ENCODE data around the gene FGD4.

The FGD4 gene

GRCh38 chr12:32612658-32613614, 213.6 kb downstream of the FGD4 start:
- DNase-seq = no peak

- DNase-seq = no peak
Measured at GRCh38 chr12:32615441-32615840, 216.1 kb downstream of the FGD4 start.

DNA sequence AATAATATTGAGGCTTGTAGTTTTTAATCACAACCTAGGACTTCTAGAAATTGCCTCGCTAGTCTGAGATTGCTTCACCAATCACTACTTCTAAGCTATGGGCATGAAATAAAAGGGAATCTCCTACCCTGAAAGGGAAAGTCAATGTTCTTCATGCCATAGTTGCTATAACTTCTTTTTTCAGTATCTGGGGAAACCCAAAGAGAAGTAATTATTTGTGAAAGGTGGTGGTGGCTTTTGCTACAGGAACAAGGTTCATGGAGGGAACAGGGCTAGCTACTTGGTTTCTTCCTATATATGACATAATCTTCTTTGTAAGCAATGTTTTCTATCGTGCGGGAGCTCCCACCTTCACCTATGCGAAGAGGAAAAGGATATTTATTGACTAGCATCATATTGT, 218.2 kb downstream of the FGD4 start:
- no peak for DNase-seq

DNA sequence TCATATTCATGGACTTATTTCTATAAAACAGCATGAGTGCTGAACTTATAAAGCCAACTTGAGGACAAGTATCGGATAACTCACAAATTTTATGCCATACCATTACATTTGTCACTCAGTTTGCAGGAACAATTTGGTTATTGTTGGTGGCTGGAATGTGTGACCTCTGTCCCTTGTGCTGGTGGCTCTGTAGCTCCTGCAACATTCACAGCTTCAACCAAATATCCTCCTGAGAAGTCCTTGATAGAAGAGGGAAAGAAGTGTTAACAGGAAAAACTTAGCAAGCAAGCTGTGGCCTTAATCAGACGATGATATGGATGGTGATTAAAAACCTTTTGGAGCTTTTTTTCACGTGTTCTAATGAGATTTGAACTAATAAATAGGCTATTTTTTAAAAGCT, 218.8 kb downstream of the FGD4 start:
- no peak for DNase-seq

GRCh38 chr12:32627976-32628375, 228.6 kb downstream of the FGD4 start:
- no peak for DNase-seq

GRCh38 chr12:32641287-32641901, 242.0 kb downstream of the FGD4 start:
- DNase-seq = no peak

DNA sequence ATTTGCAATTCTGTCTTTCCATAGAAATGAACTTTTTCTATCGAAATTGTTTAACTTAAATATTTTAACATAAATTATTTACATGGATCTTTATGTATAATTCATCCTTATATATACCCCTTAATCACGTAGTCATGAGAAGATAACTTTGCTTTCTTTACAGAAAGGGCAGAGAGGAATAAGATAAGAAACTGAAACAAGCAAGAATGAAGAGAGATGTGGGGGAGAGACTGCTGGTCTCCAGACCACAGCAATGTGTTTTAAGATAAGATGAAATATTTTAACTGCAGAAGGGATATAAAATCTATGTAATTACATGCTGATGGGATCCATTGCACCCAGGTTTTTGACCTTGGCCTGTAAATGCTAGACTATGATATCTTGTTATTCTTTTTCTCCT, 245.1 kb downstream of the FGD4 start:
- DNase-seq = no peak

- DNase-seq = no peak
Measured at GRCh38 chr12:32647275-32647674, 247.9 kb downstream of the FGD4 start.

- no peak for DNase-seq
Measured at GRCh38 chr12:32650508-32650907, 251.2 kb downstream of the FGD4 start.

GRCh38 chr12:32651151-32651955, 252.0 kb downstream of the FGD4 start:
- DNase-seq = no peak

DNA sequence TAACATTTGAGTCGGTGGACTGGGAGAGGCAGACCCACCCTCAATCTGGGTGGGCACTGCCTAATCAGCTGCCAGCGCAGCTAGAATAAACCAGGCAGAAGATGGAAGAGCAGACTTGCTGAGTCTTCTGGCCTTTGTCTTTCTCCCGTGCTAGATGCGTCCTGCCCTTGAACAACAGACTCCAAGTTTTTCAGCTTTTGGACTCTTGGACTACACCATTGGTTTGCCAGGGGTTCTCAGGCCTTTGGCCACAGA, 252.5 kb downstream of the FGD4 start:
- no peak for DNase-seq

DNA sequence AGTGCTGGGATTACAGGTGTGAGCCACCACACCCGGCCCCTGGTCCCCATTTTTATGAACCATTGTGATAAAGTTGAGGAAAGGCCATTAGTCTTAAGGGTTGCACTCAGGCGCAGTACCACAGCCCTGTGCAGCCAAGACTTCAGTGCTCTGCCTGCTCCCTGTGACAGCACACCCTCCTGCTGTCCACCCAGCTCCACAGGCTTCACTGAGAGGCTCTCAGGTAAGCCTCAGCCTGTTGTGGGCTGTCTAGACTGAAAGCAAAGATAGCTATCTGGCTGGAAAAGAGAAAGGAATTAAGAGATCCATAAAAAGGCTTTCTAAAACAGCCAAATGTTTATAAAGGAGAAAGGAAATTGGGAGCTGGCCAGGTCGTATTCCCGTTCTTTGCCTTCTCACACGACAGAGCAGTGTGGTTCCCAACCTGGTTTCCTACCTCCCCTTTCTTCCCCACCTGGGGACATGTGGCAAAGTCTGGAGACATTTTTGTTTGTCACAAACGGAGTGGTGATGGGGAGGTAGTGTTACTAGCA, 260.6 kb downstream of the FGD4 start:
- no peak for DNase-seq

- no peak for DNase-seq
Measured at GRCh38 chr12:32661706-32662105, 262.3 kb downstream of the FGD4 start.

- no peak for DNase-seq
Measured at GRCh38 chr12:32662665-32663064, 263.3 kb downstream of the FGD4 start.

- no peak for DNase-seq
Measured at GRCh38 chr12:32666018-32666417, 266.7 kb downstream of the FGD4 start.

GRCh38 chr12:32669584-32669983, 270.2 kb downstream of the FGD4 start:
- DNase-seq = no peak

GRCh38 chr12:32671930-32672780, 272.8 kb downstream of the FGD4 start:
- DNase-seq = peak; percentile 45 to 85

DNA sequence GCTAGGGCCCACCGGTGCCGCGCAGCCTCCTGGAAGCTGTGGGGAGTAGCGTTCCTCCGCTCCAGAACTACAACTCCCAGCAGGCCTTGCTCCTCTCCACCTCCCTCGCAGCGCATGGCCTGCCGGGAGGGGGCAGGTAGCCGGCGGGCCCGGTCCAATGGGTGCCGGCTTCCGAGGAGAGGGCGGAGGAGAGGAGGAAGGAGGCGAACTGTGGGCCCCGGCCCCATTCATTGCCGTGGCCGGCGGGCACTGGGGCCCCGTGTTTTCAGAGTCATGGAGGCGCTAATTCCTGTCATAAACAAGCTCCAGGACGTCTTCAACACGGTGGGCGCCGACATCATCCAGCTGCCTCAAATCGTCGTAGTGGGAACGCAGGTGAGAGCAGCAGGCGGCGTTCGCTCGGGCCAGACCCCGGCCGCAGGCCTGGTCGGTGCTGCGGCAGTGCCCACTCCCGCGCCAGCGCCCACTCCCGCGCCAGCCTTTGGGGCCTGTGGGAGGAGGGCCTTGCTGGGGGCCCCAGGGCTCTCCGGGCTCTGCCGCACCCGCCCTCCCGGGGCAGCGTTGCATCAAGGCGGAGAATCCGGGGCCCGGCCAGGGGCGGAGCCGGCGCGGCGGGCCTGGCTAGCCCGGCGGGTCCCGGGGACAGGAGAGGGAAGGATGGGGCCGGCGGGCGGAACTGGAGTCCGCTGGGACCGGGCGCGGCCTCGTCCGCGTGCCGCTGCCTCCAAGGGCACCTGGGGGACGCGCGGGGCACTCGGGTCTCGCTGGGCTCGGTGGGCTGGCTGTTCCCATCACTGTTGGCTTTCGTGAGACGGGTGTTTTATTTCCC, 279.9 kb downstream of the FGD4 start, which contains the start of gene DNM1L:
Gene DNM1L (plus strand): TSS at position 211 of the 829 bp plus-strand sequence. CDS start 63 bp downstream, at position 274.
- DNase-seq = peak; percentile 86 to 94

- peak in 1 of 2 experiments; percentile 56 for DNase-seq
Measured at GRCh38 chr12:32679920-32680237, 280.5 kb downstream of the FGD4 start.

GRCh38 chr12:32680787-32681186, 281.4 kb downstream of the FGD4 start:
- no peak for DNase-seq

GRCh38 chr12:32681272-32681671, 281.9 kb downstream of the FGD4 start:
- no peak for DNase-seq

DNA sequence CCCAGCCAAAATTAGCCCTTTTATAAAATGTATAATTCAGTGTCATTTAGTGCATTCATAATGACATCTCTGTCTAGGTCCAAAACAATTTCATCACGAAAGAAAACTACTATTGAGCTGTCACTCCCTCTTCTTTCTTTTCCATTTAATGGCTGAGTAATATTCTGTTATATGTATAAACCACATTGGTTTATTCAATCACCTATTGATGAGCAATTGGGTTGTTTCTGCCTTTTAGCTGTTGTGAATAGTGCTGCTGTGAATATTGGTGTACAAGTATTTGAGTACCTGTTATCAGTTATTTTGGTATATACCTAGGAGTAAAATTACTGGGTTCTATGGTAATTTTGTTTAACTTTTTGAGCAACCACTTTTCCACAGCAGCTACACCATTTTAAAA, 287.0 kb downstream of the FGD4 start:
- no peak for DNase-seq
